AG09319 (cell line): ENCODE data around the gene PEX6.
A peak's percentile ranks its signal among the peaks of the same experiment; 100 is the strongest.

Experiments used
- DNase-seq: peaks from one replicate; pipeline ENCODE4 v3.0.0-alpha.2; 2010; ENCODE audit warnings: low read depth; ENCODE audit errors: extremely low read depth
- TF ChIP-seq, protein P1 (sequence below): IDR thresholded peaks from 2 replicates; pipeline ENCODE4 v1.5.1; 2011; ENCODE audit warnings: low read depth, mild to moderate bottlenecking, inconsistent platforms, low read length, moderate library complexity

The PEX6 gene

DNA sequence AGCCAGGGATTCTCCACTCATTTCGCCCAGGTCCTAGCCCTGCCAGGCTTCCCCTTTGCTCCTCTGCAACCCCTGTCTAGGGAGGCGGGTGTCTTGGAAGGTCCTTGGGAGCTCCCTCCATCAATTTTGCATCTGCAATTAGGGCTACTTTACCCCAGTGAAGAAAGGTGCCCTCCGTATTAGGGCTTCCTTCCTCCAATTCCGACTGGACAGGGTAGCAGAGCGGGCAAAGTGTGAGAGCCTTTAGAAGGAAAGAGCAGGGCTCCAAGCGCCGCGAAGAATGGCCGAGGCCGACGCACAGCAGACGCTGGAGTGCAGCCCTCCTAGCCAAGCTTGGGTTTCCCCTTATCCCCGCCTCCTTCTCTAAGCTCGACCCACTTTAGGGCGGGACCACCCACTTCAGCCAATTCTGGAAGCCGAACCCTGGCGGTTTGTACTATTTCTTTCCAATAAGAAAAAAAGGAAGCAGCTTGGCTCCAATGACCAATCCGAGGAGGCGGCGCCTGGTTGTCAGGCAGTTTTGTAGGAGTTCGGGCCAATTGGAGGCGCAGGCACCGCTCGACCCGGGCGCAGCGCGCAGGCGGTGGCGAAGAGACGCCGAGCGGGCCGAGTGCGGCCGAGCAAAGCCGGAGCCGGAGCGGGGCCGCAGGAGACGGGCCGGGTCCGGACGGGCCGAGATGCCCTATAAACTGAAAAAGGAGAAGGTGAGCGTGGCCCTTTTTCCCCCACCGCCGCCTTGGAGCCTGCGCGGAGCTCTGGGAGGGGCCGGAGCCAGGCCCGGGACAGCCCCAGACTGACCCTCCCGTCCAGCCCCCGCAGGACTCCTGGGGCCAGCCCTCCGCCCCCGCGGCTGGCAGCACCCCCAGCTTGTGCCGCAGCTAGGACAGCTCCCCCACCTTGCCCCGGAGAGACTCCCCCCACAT, 5.3 kb upstream of the PEX6 start, which contains the start of gene PPP2R5D:
TSS of gene PPP2R5D (plus strand) at position 570 of the 923 bp plus-strand sequence. CDS start at position 678, 108 bp downstream.
- TF ChIP-seq, protein P1, sequence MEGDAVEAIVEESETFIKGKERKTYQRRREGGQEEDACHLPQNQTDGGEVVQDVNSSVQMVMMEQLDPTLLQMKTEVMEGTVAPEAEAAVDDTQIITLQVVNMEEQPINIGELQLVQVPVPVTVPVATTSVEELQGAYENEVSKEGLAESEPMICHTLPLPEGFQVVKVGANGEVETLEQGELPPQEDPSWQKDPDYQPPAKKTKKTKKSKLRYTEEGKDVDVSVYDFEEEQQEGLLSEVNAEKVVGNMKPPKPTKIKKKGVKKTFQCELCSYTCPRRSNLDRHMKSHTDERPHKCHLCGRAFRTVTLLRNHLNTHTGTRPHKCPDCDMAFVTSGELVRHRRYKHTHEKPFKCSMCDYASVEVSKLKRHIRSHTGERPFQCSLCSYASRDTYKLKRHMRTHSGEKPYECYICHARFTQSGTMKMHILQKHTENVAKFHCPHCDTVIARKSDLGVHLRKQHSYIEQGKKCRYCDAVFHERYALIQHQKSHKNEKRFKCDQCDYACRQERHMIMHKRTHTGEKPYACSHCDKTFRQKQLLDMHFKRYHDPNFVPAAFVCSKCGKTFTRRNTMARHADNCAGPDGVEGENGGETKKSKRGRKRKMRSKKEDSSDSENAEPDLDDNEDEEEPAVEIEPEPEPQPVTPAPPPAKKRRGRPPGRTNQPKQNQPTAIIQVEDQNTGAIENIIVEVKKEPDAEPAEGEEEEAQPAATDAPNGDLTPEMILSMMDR, result no peak
- peak; percentile 96 for DNase-seq

- DNase-seq, result no peak
Measured at GRCh38 chr6:42981836-42982235, 2.9 kb upstream of the PEX6 start.

DNA sequence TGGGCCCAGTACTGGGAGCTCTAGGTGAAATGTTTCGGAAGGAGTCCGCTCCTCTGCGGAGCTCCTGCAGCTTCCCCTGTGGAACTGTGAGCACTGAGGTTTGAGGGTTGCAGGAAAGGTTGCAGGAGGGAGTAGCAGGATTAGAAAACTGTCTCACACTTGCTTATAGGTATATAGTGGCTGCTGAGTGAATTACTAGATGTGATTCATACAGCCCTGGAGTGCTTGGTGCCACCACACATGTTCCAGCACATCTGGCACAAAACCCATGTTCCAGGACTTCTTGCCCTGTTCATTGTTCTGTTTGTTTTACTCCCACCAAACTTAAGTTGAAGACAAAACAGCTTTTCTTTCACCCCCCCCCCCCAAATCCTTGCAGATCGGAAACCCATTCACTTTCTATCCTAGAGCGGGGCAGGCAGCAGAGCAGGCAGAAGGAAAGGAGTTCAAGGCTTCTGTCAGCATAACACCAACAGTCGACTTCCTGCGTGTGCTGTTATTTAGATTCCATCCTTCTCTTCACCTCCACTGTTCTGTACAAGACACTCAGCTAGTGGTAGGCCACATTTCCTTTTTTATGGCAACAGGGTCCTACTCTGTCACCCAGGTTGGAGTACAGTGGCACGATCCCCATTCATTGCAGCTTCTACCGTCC, 669 bp upstream of the PEX6 start:
- TF ChIP-seq, protein P1, result no peak
- no peak for DNase-seq

More at GRCh38 chr6:42981836-42982235, 2.9 kb upstream of the PEX6 start:
- TF ChIP-seq, protein P1, result no peak

- no peak for DNase-seq
- TF ChIP-seq, protein P1, result no peak
Measured at GRCh38 chr6:42978487-42978838, 518 bp downstream of the PEX6 start.

GRCh38 chr6:42974919-42975505, 4.0 kb downstream of the PEX6 start:
- TF ChIP-seq, protein P1, result no peak

DNA sequence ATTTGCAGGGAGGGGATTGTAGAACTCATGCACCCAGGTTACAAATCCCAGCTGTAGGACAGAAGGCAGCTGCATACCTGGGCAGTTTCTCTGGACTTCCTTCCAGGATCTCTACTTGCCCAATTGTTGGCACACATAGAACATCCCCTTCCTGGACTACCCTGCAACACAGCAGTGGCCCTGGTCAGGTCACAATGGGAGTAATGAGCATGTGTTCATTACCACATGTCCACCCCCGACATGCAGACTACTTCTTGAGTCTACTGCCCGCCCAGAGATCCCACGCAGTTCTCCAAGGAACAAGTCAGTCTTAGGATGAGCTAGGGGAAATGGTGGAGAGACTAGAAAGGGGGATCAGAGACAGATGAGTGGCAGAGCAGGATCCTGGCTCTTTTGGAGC, 5.1 kb downstream of the PEX6 start:
- DNase-seq, result no peak
- TF ChIP-seq, protein P1, result no peak

More at GRCh38 chr6:42974919-42975505, 4.0 kb downstream of the PEX6 start:
- DNase-seq, result no peak
